Hematopoietic multipotent progenitor cell treated with erythropoietin and hydrocortisone succinate and interleukin-3 and kit ligand, for 17 days (in vitro differentiated cells): ENCODE results near the gene DCAF7.
A peak's percentile ranks its signal among the peaks of the same experiment; 100 is the strongest.

Source experiments
- DNase-seq: peaks from one replicate; pipeline ENCODE4 v3.0.0-alpha.2; 2015; ENCODE audit warnings: low spot score

DCAF7 gene

DNA sequence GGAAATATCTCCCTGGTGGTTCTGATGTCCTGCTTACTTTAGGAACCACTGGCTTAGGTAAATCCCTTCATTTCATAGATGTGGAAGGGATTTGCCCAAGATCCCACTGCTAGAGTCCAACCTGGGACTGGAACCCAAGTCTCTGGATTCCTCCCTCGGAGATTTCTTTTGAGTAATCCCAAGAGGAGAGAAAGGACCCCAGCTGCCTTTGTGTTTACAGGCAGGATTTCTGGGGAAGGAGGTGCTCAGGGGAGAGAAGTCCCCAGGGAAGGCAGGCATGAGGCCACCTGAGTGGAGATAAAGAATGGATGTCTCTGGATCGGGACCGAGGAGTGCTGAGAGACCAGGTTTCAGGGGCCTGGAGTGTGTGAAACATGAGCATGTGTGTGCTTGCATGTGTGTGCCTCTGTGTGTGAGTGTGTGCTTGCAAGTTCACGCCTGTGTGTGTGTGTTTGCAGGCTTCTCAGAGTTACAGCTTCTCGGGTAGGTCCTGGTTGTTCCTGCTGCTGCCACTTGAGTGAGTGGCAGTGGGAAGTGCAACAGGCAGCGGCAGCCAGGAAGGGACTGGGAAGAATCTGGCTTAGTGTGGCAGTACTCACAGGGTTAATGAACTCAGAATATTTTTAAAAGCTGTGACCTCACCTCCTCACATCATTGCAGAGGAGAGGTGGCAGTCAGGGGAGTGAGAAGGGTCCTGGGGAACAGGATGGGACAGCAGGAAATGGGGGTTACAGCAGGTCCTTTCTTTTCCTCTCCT lies 24.9 kb upstream of the DCAF7 start:
- no peak for DNase-seq

DNA sequence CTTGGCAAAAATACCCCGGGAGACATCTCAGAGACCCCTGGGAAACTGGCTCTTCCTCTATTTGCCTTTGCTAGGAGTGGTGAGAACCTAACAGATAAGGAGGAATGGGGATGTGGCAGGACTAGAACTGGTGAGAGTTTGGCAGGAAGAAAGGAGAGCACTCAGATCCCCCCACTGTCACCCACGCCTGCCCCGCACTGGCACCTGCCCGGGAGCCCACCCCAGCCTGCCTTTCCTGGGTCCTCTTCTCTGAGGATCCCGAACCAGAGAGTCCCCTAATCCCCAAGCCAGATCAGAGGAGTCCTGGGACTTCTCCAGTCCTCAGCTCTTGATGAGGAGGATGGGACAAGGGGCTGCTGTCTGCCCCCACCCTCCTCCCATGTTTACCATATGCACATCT lies 23.4 kb upstream of the DCAF7 start:
- DNase-seq: no peak

DNA sequence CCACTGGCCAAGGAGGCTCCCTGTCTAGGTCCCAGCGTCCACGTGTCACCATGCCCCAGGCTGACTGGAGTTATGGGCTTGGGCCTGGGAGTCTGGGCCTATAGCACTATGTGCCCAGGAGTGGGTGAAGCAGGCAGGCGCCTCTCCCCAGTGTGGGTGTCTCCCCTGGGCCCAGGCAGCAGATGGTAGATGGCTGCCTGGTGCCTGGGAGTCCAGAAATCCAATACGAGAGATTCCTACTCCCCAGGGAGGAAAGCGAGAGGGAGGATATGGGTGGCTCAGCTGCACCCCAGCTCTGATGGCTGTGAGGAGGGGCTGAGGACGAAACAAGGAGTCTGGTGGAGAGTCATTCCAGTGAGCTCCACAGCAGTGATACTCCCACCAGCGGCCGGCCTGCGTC lies 22.1 kb upstream of the DCAF7 start:
- no peak for DNase-seq

DNA sequence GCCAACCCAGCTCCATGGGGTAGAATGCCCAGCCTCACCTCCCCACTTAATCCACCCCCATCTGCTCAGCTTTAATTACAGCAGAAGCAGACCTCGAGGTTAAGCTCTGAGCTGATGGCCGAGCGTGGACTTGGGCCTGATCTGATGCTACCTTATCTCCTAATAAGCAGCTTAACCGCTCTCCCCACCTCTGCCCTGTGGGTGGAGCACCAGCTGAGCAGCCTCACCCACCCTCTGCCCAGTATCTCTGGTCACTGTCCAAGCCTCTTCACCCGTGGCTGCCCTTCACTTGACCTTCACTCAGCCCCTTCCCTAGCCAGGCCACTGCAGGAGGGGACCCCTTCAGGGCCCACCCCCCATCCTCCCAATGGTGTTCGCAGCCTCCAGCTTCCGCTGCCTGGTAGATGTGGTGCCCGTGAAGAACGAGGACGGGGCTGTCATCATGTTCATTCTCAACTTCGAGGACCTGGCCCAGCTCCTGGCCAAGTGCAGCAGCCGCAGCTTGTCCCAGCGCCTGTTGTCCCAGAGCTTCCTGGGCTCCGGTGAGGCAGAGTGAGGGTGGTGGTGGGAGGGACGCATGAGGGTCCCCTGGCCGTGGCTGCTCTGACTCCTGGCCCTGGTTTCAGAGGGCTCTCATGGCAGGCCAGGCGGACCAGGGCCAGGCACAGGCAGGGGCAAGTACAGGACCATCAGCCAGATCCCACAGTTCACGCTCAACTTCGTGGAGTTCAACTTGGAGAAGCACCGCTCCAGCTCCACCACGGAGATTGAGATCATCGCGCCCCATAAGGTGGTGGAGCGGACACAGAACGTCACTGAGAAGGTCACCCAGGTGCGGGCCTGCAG lies 20.3 kb upstream of the DCAF7 start:
- peak; percentile 49 for DNase-seq

DNA sequence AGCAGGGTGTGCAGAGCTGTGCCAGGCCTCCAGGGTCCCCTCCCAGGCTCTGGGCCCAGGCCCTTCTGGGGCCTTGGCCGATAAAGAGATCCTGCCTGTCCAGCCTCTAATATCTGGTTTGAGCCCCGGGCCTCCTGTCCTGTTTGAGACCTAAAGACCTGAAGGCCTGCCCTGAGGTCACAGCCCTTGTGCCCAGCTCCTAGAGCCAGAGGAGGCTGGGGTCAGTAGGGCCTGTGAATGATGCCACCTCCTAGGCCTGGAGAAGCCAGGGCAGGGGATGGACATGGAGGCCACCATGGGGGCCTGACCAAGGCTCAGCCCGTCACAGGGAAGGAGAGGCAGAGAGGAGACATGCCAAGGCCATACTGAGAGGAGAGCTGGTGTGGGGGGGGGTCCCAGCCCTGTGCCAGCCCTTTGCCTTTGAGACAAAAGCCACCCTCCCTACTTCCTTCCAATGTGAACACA lies 19.7 kb upstream of the DCAF7 start:
- no peak for DNase-seq

DNA sequence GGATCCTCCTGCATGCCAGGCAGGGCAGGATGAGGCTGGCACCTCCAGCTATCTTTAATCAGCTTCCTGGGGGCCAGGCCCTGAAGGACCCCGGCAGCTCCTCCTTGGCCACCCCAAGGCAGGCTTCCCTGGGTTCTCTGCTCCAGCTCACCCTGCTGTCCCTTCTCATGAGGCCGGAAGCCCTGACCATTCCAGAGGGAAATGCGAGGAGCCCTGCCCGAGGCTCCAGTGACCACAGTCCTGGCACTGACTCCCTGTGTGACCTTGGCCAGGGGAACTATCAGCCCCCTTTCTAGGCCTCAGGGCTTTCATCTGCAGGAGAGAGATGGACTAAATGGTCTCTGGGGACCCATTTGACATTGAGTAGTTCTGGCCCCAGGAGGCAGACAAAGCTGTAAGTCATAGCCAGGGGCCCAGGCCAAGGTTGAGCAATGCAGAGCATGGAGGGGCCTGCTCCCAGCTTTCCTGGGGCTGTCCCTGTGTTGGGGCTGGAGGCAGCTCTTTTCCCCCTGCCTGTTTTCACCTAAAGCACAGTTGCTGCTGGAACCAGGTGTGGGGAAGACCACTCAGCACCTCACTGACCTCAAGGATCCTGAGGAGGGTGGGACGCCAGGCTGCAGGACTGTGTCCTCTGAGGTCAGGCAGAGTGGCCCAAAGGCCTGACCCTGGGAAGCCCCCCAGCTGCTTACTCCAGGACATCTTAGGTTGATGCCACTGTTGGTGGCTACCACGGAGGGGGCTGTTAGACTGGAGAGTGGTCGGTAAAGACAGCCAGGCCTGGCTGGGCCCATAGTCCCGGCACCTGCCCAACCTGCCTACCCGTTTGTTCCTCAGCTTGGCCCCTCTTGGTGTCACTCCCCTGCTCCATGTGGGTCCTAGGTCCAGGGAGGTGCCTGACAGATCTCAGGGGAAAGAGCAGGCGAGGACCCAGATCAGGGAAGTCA lies 19.0 kb upstream of the DCAF7 start:
- DNase-seq: no peak

DNA sequence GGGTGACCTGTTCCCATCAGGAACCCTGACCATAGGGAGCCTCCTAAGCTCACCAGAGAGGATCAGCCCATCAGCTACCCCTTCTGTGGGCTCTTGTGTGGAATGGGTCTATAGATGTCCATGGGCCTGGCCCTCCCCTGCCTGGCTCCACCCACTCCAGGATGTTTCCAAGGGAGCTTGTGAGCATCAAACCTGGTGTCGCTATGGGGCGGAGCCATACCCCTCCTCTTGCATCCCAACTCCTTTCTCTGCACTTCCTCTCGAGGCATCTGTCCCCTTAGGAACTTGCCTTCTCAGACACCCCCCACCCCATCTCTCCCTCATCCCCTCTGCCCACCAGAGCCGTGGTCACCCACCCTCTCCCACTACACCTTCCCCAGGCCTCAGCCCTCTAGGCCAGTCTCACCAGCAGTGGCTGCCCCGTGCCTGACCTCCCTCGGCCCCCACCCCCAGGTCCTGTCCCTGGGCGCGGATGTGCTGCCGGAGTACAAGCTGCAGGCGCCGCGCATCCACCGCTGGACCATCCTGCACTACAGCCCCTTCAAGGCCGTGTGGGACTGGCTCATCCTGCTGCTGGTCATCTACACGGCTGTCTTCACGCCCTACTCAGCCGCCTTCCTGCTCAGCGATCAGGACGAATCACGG lies 16.7 kb upstream of the DCAF7 start:
- no peak for DNase-seq

DNA sequence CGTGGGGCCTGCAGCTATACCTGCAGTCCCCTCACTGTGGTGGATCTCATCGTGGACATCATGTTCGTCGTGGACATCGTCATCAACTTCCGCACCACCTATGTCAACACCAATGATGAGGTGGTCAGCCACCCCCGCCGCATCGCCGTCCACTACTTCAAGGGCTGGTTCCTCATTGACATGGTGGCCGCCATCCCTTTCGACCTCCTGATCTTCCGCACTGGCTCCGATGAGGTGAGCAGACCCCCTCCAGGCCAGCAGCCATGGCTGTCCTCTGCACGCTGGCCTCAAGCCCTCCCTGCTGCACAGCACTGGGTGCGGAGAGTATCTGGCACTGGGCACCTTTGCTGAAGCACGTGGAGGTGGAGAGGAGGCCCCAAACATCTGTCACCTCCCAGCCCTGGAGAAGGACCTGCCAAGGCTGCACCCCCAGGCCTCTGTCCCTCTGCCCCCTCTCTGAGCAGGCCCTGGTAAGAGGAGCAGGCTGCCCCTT lies 16.2 kb upstream of the DCAF7 start:
- DNase-seq: no peak

DNA sequence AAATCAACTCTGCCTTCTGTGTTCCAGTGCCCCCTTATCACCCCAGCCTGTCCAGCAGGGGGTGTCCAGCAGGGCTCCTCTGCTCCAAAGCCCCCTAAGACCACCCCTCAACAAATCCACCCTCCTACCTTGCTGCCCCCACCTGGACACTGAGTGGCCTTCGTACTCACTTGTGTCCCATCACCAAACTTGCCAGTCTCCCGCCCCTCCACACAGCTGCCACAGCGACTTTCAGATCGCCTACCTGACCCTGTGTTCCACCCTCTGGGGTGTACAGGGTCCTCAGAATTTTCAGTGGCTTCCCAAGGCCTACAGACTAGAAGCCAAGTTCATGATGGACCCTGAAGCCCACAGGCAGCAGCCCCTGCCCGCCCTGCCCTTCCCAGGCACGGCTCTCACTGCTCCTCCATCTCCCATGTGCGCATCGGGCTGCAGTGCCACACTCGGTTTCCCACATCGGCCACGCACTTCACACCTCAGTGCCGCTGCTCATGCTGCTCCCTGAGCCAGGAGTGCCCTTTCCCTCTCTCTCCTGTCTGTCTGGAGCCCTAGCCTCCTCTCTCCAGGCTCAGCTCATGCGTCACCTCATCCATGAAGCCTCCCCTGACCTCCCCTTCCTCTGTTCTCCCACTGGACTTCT lies 15.3 kb upstream of the DCAF7 start:
- no peak for DNase-seq

DNA sequence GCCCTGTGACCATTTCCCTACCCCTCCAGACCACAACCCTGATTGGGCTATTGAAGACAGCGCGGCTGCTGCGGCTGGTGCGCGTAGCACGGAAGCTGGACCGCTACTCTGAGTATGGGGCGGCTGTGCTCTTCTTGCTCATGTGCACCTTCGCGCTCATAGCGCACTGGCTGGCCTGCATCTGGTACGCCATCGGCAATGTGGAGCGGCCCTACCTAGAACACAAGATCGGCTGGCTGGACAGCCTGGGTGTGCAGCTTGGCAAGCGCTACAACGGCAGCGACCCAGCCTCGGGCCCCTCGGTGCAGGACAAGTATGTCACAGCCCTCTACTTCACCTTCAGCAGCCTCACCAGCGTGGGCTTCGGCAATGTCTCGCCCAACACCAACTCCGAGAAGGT lies 14.6 kb upstream of the DCAF7 start:
- no peak for DNase-seq

DNA sequence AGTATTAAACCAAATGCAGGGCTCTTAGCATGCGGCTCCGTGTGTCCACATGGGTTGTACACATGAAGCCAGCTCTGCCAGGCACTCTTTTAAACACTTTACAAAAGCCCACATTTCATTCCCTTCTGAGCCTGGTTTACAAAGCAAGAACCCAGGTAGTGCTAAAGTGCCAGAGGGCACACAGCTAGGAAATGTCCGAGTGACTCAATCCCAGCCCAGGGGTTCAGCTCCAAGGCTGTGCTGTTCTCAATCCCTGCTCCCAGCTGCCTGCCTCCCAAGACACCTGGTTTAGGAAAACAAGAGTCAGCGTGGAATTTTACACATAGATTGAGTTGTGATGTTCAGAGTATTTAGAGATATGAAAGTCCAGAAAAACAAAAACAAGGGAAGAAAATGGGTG lies 13.3 kb upstream of the DCAF7 start:
- DNase-seq: no peak

DNA sequence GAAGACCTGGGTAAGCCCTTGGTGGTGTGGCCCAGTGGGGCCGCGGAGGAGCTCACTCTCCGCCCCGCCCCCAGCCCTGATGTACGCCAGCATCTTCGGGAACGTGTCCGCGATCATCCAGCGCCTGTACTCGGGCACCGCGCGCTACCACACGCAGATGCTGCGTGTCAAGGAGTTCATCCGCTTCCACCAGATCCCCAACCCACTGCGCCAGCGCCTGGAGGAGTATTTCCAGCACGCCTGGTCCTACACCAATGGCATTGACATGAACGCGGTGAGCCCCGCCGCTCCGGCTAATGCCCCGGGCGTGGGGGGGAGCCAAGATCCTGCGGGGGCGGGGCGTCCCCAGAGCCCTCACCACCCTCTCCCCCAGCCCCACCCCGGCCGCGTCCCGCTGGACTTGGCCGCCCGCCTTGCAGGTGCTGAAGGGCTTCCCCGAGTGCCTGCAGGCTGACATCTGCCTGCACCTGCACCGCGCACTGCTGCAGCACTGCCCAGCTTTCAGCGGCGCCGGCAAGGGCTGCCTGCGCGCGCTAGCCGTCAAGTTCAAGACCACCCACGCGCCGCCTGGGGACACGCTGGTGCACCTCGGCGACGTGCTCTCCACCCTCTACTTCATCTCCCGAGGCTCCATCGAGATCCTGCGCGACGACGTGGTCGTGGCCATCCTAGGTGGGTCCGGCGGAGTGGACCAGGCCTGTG lies 12.1 kb upstream of the DCAF7 start:
- DNase-seq: no peak

DNA sequence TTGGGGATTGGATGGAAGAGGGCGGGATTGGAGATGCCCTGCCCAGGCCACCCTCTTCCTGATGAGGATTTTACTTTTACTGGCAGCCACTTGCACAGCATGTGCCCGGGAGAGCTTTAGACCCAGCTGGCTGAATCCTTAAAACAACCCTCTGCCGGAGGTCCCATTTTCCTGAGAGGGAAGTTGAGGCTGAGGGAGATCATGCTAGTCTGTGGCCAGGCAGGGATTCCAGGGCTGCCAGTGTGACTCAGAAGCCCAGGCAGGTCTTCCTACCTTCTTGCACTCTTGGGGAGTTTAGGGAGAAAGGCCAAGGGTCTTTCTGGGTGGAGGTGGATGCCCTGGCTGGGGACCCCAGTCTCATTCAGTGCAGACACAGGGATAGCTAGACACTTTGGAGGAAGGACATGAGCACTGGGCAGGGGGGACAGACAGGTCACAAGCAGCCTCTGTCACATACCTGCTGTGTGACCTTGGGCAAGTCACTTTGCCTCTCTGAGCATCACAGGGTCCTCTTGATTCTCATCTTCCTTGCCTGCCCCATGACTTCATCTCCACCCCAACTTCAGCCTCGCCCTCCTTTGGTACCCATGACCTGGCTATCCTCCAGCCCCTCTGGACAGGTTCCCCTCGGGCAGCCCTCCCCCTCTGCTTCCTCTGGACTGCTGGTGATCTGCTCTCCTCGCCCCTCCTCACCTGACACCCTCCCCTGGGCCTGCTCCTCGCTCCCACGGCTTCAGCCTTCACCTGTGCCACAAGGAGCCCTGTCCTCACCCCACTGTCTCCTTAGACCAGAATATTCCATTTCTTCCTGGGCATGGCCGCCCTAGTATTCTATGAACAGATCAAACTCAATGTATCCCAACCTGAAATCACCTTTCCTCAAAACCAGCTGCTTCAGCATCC lies 11.3 kb upstream of the DCAF7 start:
- no peak for DNase-seq

DNA sequence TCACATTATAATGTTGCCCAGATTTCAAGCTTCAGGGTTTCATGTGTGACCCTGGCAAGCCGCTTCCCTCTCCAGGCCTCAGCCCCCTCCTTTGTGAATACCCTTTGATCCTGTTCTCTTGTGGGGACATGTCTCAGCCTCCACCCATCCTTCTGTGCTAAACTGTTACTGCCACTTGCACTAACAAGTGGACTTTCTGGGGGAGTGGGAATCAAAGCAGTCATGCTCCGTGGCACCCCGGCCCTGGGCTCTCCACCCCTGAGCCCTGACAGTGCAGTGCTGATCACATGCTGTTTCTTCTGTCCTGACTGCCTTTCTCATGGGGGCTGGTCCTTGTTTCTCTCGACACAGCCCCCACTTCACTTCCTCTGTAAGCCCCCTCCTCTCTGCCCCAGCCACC lies 9.7 kb upstream of the DCAF7 start:
- no peak for DNase-seq

DNA sequence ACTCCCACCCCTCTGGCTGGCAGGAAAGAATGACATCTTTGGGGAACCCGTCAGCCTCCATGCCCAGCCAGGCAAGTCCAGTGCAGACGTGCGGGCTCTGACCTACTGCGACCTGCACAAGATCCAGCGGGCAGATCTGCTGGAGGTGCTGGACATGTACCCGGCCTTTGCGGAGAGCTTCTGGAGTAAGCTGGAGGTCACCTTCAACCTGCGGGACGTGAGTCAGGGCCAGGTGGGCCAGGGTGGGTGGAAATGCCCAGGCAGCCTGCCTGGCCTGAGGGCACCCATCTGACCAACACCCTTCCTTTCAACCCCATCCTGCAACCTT lies 8.1 kb upstream of the DCAF7 start:
- no peak for DNase-seq

DNA sequence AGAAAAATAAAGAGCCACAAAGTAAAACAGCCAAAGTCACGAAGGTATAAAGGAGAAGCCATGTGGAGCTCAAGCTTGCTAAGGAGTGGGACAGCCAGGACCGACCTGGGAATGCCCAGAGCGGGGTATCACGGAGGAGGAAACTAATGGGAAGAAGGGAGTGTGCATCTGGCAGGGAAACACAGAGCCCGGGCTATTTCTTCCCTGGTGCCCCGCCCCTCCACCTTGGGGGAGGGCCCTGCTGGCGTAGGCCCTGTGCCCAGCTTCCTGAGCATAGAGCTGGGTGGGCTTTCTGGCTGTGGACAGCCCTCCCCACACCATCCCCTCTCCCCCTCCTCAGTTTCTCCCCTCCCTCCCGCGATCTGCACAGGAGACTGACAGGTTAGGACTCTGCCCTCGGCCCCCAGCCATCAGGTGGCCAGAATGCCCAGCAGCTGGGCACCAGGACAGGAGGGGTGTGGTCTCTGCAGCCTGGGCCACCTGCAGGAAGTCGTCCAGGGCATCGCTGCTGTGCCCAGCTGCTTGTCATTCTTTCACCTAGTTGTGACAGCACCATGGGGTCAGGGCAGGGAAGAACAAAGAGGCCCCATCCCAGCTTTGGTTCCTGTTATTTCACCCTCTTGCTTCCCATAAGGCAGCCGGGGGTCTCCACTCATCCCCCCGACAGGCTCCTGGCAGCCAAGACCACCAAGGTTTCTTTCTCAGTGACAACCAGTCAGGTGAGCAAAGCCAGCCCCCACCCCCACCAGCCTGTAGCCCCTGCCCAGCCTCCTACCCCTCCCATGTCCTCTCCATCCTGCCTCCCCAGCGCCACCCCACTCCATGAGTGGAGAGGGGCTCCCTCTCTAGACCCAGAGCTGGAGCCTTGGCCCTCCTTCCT lies 7.1 kb upstream of the DCAF7 start:
- DNase-seq: no peak

DNA sequence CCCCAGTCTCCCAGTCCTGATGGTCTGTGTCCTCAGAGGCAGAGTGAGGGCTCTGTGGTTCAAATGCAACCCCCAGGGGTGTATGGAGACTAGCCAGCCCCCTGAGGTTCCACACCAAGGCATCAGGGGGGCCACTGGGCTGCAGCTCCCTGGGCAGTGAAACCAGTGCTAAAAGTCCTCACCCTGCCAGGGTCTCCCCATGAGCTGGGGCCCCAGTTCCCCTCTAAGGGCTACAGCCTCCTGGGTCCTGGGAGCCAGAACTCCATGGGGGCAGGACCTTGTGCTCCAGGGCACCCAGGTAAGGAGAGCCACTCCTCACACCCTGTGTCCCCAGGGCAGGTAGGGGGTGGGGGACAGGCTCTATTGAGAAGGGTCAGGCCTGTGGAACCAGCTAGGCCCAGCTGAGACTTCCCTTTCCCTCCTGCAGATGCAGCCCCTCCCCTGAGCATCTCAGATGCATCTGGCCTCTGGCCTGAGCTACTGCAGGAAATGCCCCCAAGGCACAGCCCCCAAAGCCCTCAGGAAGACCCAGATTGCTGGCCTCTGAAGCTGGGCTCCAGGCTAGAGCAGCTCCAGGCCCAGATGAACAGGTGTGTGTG lies 6.4 kb upstream of the DCAF7 start:
- no peak for DNase-seq
